Suppressor macrophage treated with lipopolysaccharide for 1 hour (primary cell): Measurements from ENCODE around the gene ASPG.
"Not testable (repeated sequence)": the region's sequence is repeated elsewhere in the genome, so short reads cannot be mapped to it uniquely, and the experiment has no call there.

Experiments used
- DNase-seq, 3 donors: peaks; one replicate each; pipeline ENCODE4 v3.0.0-alpha.2; 2020 to 2022

ASPG gene

GRCh38 chr14:104149617-104150135, 64.2 kb downstream of the ASPG start:
- DNase-seq: no peak

GRCh38 chr14:104150136-104151025, 64.9 kb downstream of the ASPG start:
- no peak for DNase-seq

- DNase-seq: no peak
Measured at GRCh38 chr14:104151026-104151381, 65.5 kb downstream of the ASPG start.

GRCh38 chr14:104151566-104152245, 66.2 kb downstream of the ASPG start:
- DNase-seq: no peak

GRCh38 chr14:104152246-104152575, 66.7 kb downstream of the ASPG start:
- DNase-seq: no peak

GRCh38 chr14:104152686-104153393, 67.3 kb downstream of the ASPG start:
- DNase-seq: no peak

- not testable (repeated sequence) for DNase-seq
Measured at GRCh38 chr14:104153394-104153755, 67.9 kb downstream of the ASPG start.

- no peak for DNase-seq
Measured at GRCh38 chr14:104154246-104154645, 68.7 kb downstream of the ASPG start.

GRCh38 chr14:104155513-104155912, 70.0 kb downstream of the ASPG start:
- DNase-seq: no peak

- DNase-seq: no peak
Measured at GRCh38 chr14:104156142-104156541, 70.6 kb downstream of the ASPG start.

GRCh38 chr14:104157016-104157928, 71.8 kb downstream of the ASPG start:
- DNase-seq: no peak

GRCh38 chr14:104158827-104159798, 73.6 kb downstream of the ASPG start:
- DNase-seq: no peak

- DNase-seq: no peak
Measured at GRCh38 chr14:104159990-104160389, 74.5 kb downstream of the ASPG start.

GRCh38 chr14:104161602-104162367, 76.3 kb downstream of the ASPG start:
- no peak for DNase-seq

- DNase-seq: no peak
Measured at GRCh38 chr14:104162495-104162894, 77.0 kb downstream of the ASPG start.

GRCh38 chr14:104163541-104163940, 78.0 kb downstream of the ASPG start:
- no peak for DNase-seq

GRCh38 chr14:104164041-104164440, 78.5 kb downstream of the ASPG start:
- DNase-seq: no peak

GRCh38 chr14:104164512-104164911, 79.0 kb downstream of the ASPG start:
- DNase-seq: no peak
